Panc1 (cell line): ENCODE results near the gene NFE2. TPM values are rescaled to one million over a fixed set of nuclear protein-coding genes. Genes with fewer than 3 reads are reported as not detected.
"Not testable (repeated sequence)": the region's sequence is repeated elsewhere in the genome, so short reads cannot be mapped to it uniquely, and the experiment has no call there.

ENCODE experiments used
- ATAC-seq: fragments of 200-7000 bp; cut with Tn5 transposase; 2 replicates; pipeline ENCODE4 v1.9.1; 2020; ENCODE audit warnings: mild to moderate bottlenecking, moderate library complexity
- BruUV-seq: library from RNA; stranded (reverse); fragments of 400-500 nt; replicated peaks from 2 replicates; lab custom pipeline; 2021; lab: Mats Ljungman, UMichigan
- CTCF ChIA-PET: fragments of 300-600 bp; sonication (Branson Sonifier 250); formaldehyde crosslinking; loops from one replicate; lab custom pipeline; 2022; ENCODE audit warnings: antibody characterized with exemption; lab: Charles Lee
- POLR2A ChIA-PET: fragments of 300-600 bp; sonication (Branson Sonifier 250); formaldehyde crosslinking; loops from one replicate; lab custom pipeline; 2022; ENCODE audit warnings: antibody characterized with exemption; lab: Charles Lee
- DNase-seq: peaks from one replicate; pipeline ENCODE4 v3.0.0-alpha.2; 2010; ENCODE audit warnings: low read depth, low spot score
- H3K27ac ChIP-seq: 2 replicates; pipeline ENCODE4 v1.5.1; 2011; ENCODE audit warnings: mild to moderate bottlenecking, low read length, inconsistent platforms
- H3K27me3 ChIP-seq: fragments of 200-500 bp; sonication (Bioruptor generic); 2 replicates; pipeline ENCODE4 v1.6.0; 2014; ENCODE audit warnings: low read length, inconsistent platforms; ENCODE audit not compliant: control insufficient read depth, insufficient read depth
- H3K36me3 ChIP-seq: fragments of 200-500 bp; sonication (Bioruptor generic); 2 replicates; pipeline ENCODE4 v1.5.1; 2014; ENCODE audit warnings: inconsistent platforms, mild to moderate bottlenecking, low read length, moderate library complexity; ENCODE audit not compliant: control insufficient read depth, insufficient read depth
- H3K4me1 ChIP-seq: 2 replicates; pipeline ENCODE4 v1.5.1; 2011; ENCODE audit warnings: inconsistent platforms, mild to moderate bottlenecking, low read length, moderate library complexity; ENCODE audit not compliant: control insufficient read depth, insufficient read depth
- H3K4me3 ChIP-seq, 2 experiments: 2 replicates each; pipeline ENCODE4 v1.5.1; 2011 to 2012; ENCODE audit warnings: low read depth in 2 of 2, low read length in 2 of 2, mild to moderate bottlenecking in 2 of 2, inconsistent platforms in 1 of 2, moderate library complexity in 1 of 2
- H3K9me3 ChIP-seq: fragments of 200-500 bp; sonication (Bioruptor generic); 2 replicates; pipeline ENCODE4 v1.5.1; 2014; ENCODE audit warnings: low read depth, mild to moderate bottlenecking, inconsistent platforms, low read length, moderate library complexity; ENCODE audit not compliant: control insufficient read depth, insufficient read depth
- POLR2AphosphoS5 ChIP-seq: IDR thresholded peaks from 2 replicates; pipeline ENCODE4 v1.6.1; 2012; ENCODE audit warnings: mild to moderate bottlenecking, low read depth, low read length, moderate library complexity
- REST ChIP-seq, 2 experiments: IDR thresholded peaks; 2 replicates each; pipeline ENCODE4 v1.6.1; 2011 to 2012; ENCODE audit warnings: low read depth in 2 of 2, control low read depth in 1 of 2, low read length in 1 of 2, mild to moderate bottlenecking in 1 of 2, moderate library complexity in 1 of 2; ENCODE audit not compliant: insufficient read depth in 1 of 2
- SIN3A ChIP-seq: IDR thresholded peaks from 2 replicates; pipeline ENCODE4 v1.6.1; 2012; ENCODE audit warnings: low read depth, mild to moderate bottlenecking, low read length, moderate library complexity, borderline replicate concordance; ENCODE audit not compliant: insufficient read depth
- TCF7L2 ChIP-seq: IDR thresholded peaks from 2 replicates; pipeline ENCODE4 v1.6.1; 2011; ENCODE audit warnings: mild to moderate bottlenecking, low read depth, low read length, inconsistent platforms
- in situ Hi-C: cut with HindIII; loops from 2 replicates; pipeline ENCODE4 v1.10.0; 2016; ENCODE audit warnings: low sequenced_read_pairs, low pct_unique_long_range_greater_than_20kb
- intact Hi-C: fragments of 100-400 bp; cut with micrococcal nuclease; formaldehyde crosslinking; loops from one replicate; pipeline ENCODE4 v1.10.0; 2022; ENCODE audit not compliant: unreplicated experiment
- total RNA-seq: library from RNA; stranded (reverse); gene quantifications from one replicate; pipeline ENCODE4 v1.2.1, GENCODE V29; 2021; ENCODE audit not compliant: unreplicated experiment
- TF ChIP-seq, protein P1 (sequence below): fragments of 450-650 bp; IDR thresholded peaks from 2 replicates; pipeline ENCODE4 v1.5.1; 2017; ENCODE audit warnings: mild to moderate bottlenecking

The NFE2 gene
- total RNA-seq, 1 experiment from 2014 or later = 0.26 TPM

DNA sequence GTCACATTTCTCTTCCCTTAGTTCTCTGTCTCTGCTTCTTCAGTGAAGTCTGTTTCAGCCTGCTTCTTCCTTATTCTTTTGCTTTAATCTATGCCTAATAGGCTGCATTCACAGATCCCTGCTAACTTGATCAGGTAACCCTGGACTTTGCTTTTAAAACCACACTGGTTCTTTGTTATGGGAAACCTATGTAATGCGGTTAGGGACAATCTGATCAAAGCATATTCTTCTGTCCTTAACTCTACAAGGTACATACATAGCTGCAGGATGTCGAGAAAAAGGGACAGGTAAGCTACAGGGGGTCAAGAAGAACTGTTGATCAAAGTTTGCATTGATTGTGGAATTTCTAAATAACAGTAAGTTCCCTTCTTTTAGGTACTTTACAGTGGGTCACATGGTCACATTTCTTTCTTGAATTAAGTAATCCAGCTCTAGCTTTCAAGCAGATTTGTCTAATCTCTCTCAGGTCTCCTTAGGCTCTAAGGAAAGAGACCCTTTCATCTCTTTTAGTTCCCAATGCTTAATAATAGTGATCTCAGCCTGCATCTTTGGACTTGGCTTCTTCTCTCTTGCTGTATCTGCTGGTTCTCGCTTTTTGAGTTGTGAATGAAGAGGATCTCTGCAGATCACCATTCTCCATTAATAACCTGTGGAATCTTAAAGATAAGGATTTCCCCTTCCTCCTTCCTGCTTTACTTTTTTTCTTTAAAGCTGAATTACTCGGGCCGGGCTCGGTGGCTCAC is 28.0 kb upstream of the NFE2 start:
- in situ Hi-C loops = no loop called here
- intact Hi-C loops = no loop called here
- BruUV-seq = no TSS peak

DNA sequence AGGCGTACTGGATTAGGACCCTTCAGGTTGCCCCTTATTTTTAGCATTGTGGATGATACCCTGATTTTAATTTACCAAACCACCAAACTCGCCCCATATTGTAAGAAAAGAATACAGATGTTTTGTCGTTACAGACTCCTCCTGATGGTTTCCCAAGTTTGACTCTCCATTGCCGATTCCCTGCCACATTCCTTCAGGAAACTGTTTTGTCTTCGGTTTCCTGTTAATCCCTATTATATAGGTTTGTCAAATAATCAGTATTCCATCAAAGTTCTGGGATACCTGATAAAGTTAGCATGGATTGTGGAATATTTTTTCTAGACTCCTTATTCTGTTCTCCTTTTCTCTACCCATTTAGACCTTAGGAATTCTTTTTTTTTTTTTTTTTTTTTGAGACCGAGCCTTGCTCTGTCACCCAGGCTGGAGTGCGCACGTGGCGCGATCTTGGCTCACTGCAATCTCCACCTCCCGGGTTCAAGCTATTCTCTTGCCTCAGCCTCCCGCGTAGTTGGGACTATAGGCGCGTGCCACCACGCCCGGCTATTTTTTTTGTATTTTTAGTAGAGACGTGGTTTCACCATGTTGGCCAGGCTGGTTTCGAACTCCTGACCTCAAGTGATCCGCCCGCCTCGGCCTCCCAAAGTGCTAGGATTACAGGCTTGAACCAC is 24.8 kb upstream of the NFE2 start:
- TSS peak; percentile 96 for BruUV-seq
- H3K36me3 ChIP-seq, DNase-seq, H3K27me3 ChIP-seq, in situ Hi-C loops, ATAC-seq, H3K9me3 ChIP-seq: not testable (repeated sequence)
- ChIA-PET CTCF (interaction anchor here (0.6 to 1.7 kb wide), 26 partner anchors 8 to 535 kb away, joined by 3 to 23 read pairs (median 6); partner anchors contain the start of genes CBX5, HNRNPA1 and NFE2), POLR2A (interaction anchor here (0.6 to 1.2 kb wide), 10 partner anchors 29 to 1485 kb away, joined by 3 to 21 read pairs (median 5); partner anchors contain the start of genes CBX5 and HNRNPA1)
- peaks cover 24% of the 10 kb centered on the region for H3K4me1 ChIP-seq
- H3K4me3 ChIP-seq = peak overlapping the region; percentile 93 to 98
- H3K27ac ChIP-seq = peak overlapping the region; percentile 94
- intact Hi-C loops = loop anchor here (2.0 kb wide), 1 partner anchor 37 kb away; no protein-coding TSS in a partner anchor

More for the DNA sequence above, 28.0 kb upstream of the NFE2 start:
- H3K4me3 ChIP-seq = no peak overlapping the region
- H3K9me3 ChIP-seq = no peaks in the 10 kb centered on the region
- no peak for TF ChIP-seq SIN3A
- ChIA-PET CTCF (no interaction called here), POLR2A (interaction anchor here (0.6 to 0.7 kb wide), 3 partner anchors 42 to 782 kb away, joined by 3 to 4 read pairs (median 4); no protein-coding TSS in a partner anchor)
- ATAC-seq (no peak), DNase-seq (no peak)
- H3K27ac ChIP-seq = peak overlapping the region; percentile 3; the same call in 1 of the 2 replicates
- peaks cover 3% of the 10 kb centered on the region for H3K36me3 ChIP-seq
- peaks cover 24% of the 10 kb centered on the region for H3K4me1 ChIP-seq
- no peaks in the 10 kb centered on the region for H3K27me3 ChIP-seq

DNA sequence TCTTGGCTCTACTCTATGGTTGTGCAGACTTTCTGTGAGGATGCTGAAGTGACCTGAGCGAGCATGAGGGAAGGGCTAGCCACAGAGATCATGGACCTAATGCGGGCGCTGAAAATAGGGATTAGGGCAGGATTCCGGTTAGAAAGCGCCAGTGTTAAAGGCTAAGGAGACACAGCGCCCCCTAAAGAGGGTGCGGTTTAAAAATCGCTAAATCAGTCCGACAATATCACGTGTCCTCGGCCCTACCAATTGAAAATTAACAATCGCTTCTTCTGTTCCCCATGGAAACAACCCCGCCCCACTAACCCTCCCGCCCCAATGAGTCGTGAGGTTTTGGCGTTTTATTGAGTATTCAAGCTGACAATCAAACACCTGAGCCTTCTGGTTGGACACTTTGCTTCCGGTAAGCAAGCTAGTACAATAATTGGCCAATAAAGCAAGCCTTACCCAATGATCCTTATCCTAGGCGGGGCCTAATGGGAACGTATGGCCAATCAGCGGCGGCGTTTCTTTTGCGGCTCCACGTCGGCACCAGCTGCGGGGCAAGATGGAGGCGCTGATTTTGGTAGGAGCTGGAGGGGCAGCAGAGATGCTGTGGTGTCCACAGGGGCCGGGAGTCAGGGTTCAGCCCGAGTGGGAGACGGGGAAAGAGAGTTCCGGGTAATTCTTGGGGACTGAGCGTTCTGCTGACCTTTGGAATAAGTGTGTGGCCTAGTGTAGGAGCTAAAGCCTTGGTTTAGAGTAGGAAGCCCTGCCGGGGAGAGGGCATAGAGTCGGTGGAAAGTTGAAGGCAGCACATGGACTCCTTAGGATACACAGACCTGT is 24.0 kb upstream of the NFE2 start, which contains the start of gene COPZ1:
Gene COPZ1, plus strand, starts transcription at position 515 of the 825 bp plus-strand sequence. Its CDS starts 33 bp downstream, at position 548.
- H3K4me1 ChIP-seq = peaks cover 18% of the 10 kb centered on the region
- ATAC-seq (peak; percentile 97), DNase-seq (peak; percentile 99)
- peak within 1 kb of the TSS; percentile 94 for H3K27ac ChIP-seq
- in situ Hi-C loops (no loop called here), intact Hi-C loops (loop anchor here (2.0 kb wide), 1 partner anchor 36 kb away; no protein-coding TSS in a partner anchor)
- POLR2A ChIA-PET = interaction anchor here (0.6 to 1.2 kb wide), 10 partner anchors 28 to 1485 kb away, joined by 3 to 21 read pairs (median 4); partner anchors contain the start of genes CBX5 and HNRNPA1
- H3K36me3 ChIP-seq = peaks cover 3% of the 10 kb centered on the region
- TF ChIP-seq, protein P1, sequence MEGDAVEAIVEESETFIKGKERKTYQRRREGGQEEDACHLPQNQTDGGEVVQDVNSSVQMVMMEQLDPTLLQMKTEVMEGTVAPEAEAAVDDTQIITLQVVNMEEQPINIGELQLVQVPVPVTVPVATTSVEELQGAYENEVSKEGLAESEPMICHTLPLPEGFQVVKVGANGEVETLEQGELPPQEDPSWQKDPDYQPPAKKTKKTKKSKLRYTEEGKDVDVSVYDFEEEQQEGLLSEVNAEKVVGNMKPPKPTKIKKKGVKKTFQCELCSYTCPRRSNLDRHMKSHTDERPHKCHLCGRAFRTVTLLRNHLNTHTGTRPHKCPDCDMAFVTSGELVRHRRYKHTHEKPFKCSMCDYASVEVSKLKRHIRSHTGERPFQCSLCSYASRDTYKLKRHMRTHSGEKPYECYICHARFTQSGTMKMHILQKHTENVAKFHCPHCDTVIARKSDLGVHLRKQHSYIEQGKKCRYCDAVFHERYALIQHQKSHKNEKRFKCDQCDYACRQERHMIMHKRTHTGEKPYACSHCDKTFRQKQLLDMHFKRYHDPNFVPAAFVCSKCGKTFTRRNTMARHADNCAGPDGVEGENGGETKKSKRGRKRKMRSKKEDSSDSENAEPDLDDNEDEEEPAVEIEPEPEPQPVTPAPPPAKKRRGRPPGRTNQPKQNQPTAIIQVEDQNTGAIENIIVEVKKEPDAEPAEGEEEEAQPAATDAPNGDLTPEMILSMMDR = peak; percentile 94
- TF ChIP-seq TCF7L2 (0 out of 2 replicates have a peak, but pooled peaks have one; percentile 24), POLR2AphosphoS5 (peak; percentile 90), REST (IDR thresholded peaks at IDR 0.05; ENCODE audit: insufficient read depth in 1 of 2, low read depth in 2 of 2, low read length in 1 of 2) (no peak; a peak in 1 of 4 replicates), SIN3A (peak; percentile 68; the same call in 1 of the 2 replicates)
- CTCF ChIA-PET = interaction anchor here (0.6 to 1.7 kb wide), 28 partner anchors 9 to 534 kb away, joined by 3 to 23 read pairs (median 6); partner anchors contain the start of genes CBX5, HNRNPA1 and NFE2
- H3K9me3 ChIP-seq = no peaks in the 10 kb centered on the region
- peak within 1 kb of the TSS; percentile 93 to 98 for H3K4me3 ChIP-seq
- no peaks in the 10 kb centered on the region for H3K27me3 ChIP-seq
- BruUV-seq = no TSS peak
